ENCODE data around the gene GARIN5B. TPM values are rescaled to one million over a fixed set of nuclear protein-coding genes. Genes with fewer than 3 reads are reported as not detected.

Gene GARIN5B
- total and polyA plus RNA-seq, 2 donors (not counting 1 experiment from before 2014, with no cell fraction given) = not detected

- intact Hi-C loops (cut with micrococcal nuclease) = no loop called here
- Histone ChIP-seq H3K4me2 (replicated peaks; ENCODE audit: low read depth, low read length, poor library complexity, severe bottlenecking) (no peak overlapping the region), H3K4me1 (ENCODE audit: control insufficient read depth in 2 of 2, insufficient read depth in 2 of 2, low read length in 2 of 2) (peaks cover 9 to 10% of the 10 kb centered on the region in 2 donors), H3K9ac (ENCODE audit: low read length) (no peak overlapping the region), H3K4me3 (ENCODE audit: control extremely low read depth in 1 of 5, extremely low read depth in 1 of 5, insufficient read depth in 1 of 5, low read depth in 2 of 5, low read length in 4 of 5) (no peak overlapping the region), H2AFZ (ENCODE audit: insufficient read depth, low read depth, low read length, poor library complexity, severe bottlenecking) (no peak overlapping the region), H3K27ac (ENCODE audit: low read length in 2 of 2) (no peak overlapping the region), H4K20me1 (ENCODE audit: control insufficient read depth, insufficient read depth, low read length, poor library complexity, severe bottlenecking) (no peaks in the 10 kb centered on the region), H3K9me3 (ENCODE audit: control extremely low read depth in 1 of 3, control insufficient read depth in 2 of 3, insufficient read depth in 1 of 3, low read length in 2 of 3) (peaks cover 0 to 16% (median 0%) of the 10 kb centered on the region in 3 donors), H3K27me3 (replicated peaks in 1 of 4; ENCODE audit: control extremely low read depth in 1 of 4, control insufficient read depth in 3 of 4, insufficient read depth in 4 of 4, low read length in 3 of 4) (peaks cover 0 to 65% (median 27%) of the 10 kb centered on the region in 4 experiments), H3K36me3 (replicated peaks in 1 of 2; ENCODE audit: control extremely low read depth in 1 of 2, control insufficient read depth in 1 of 2, extremely low read depth in 1 of 2, insufficient read depth in 2 of 2, low read length in 1 of 2) (no peaks in the 10 kb centered on the region), H3K79me2 (ENCODE audit: control insufficient read depth, insufficient read depth, low read length) (no peaks in the 10 kb centered on the region)
- Mint-ChIP-seq H3K27ac (no peak overlapping the region), H3K9me3 (ENCODE audit: insufficient read depth) (no peaks in the 10 kb centered on the region), H3K4me1 (peaks cover 9% of the 10 kb centered on the region), H3K27me3 (peaks cover 31% of the 10 kb centered on the region), H3K4me3 (no peak overlapping the region)
- ChIA-PET CTCF (interaction anchor here (0.9 kb wide), 1 partner anchor 10 kb away, joined by 3 read pairs; no protein-coding TSS in a partner anchor), POLR2A (interaction anchor here (0.6 to 0.7 kb wide), 2 partner anchors 91 to 499 kb away, joined by 3 to 4 read pairs; partner anchors contain the start of gene BRSK1)
- ATAC-seq (ENCODE audit: low read depth) = no peak
- TF ChIP-seq CTCF (IDR thresholded peaks at IDR 0.05) = no peak
- TF ChIP-seq EZH2 (IDR thresholded peaks at IDR 0.05; ENCODE audit: borderline replicate concordance, insufficient read depth, low read depth, low read length, poor library complexity, severe bottlenecking) = no peak
- no peak for DNase-seq
- 38% methylated on average over 26 of the region's 31 CpGs for WGBS (ENCODE audit: insufficient coverage)
Observed at GRCh38 chr19:55373993-55374757, 11.1 kb upstream of the GARIN5B start.

Data from B cell (primary cell).